Heart right ventricle (tissue), 16 donors: ENCODE results near the gene PDLIM7. TPM values are rescaled to one million over a fixed set of nuclear protein-coding genes. Genes with fewer than 3 reads are reported as not detected.
A peak's percentile ranks its signal among the peaks of the same experiment; 100 is the strongest.

Experiments
- ATAC-seq, 8 donors: fragments of 200-7000 bp; cut with Tn5 transposase; one replicate each; pipeline ENCODE4 v1.9.1; 2020; ENCODE audit warnings: mild to moderate bottlenecking in 8 of 8, moderate library complexity in 8 of 8, moderate number of reproducible peaks in 1 of 8
- DNase-seq, 2 donors: peaks; one replicate each; pipeline ENCODE4 v3.0.0-alpha.2; 2020
- H3K27ac ChIP-seq, 10 donors: fragments of 200-600 bp; sonication (generic) in 2 of 10; one replicate each; pipeline versions ENCODE4 v1.5.0 to v1.8.0; 2020 to 2022; ENCODE audit warnings: mild to moderate bottlenecking in 3 of 10
- H3K27me3 ChIP-seq, 7 donors: fragments of 200-600 bp; one replicate each; pipeline ENCODE4 v1.8.0; 2021 to 2022; ENCODE audit warnings: mild to moderate bottlenecking in 2 of 7
- H3K36me3 ChIP-seq, 9 donors: fragments of 200-600 bp; sonication (generic) in 1 of 9; one replicate each; pipeline versions ENCODE4 v1.5.0 to v1.8.0; 2020 to 2022; ENCODE audit warnings: mild to moderate bottlenecking in 2 of 9
- H3K4me1 ChIP-seq, 9 donors: fragments of 200-600 bp; sonication (generic) in 1 of 9; one replicate each; pipeline versions ENCODE4 v1.5.0 to v1.8.0; 2020 to 2022; ENCODE audit warnings: mild to moderate bottlenecking in 4 of 9
- H3K4me3 ChIP-seq, 10 donors: fragments of 200-600 bp; sonication (generic) in 2 of 10; one replicate each; pipeline versions ENCODE4 v1.5.0 to v1.8.0; 2020 to 2022; ENCODE audit warnings: mild to moderate bottlenecking in 7 of 10, moderate library complexity in 2 of 10
- H3K9me3 ChIP-seq, 11 donors: fragments of 200-600 bp in 10 of 11; sonication (generic) in 2 of 11; one replicate each; pipeline versions ENCODE4 v1.5.0 to v1.8.0; 2013 to 2022; ENCODE audit warnings: mild to moderate bottlenecking in 2 of 11, control low read depth in 1 of 11, moderate library complexity in 1 of 11
- CTCF ChIP-seq, 9 donors: fragments of 200-600 bp; sonication (generic) in 2 of 9; IDR thresholded peaks; one replicate each; pipeline versions ENCODE4 v1.5.0 to v1.8.0; 2021 to 2022; ENCODE audit warnings: antibody characterized with exemption in 9 of 9, mild to moderate bottlenecking in 5 of 9, moderate library complexity in 1 of 9
- WGBS, 2 donors: extraction: QIAGEN DNeasy Blood & Tissue Kit; methylation state at CpG; one replicate each; pipeline ENCODE4 v1.1.7; 2013; ENCODE audit warnings: inconsistent platforms in 1 of 2; 5-methylcytosine and 5-hydroxymethylcytosine counted together
- intact Hi-C, 10 donors: fragments of 100-400 bp; cut with DNase I; formaldehyde crosslinking; loops; one replicate each; pipeline versions ENCODE4 v1.11.1 to v1.14.2; 2022
- polyA plus RNA-seq, 2 donors: library from polyadenylated mRNA; stranded (reverse); fragments of 200-250 nt; gene quantifications; one replicate each; pipeline ENCODE4 v1.2.3, GENCODE V29; 2013
- total RNA-seq, 10 donors: library from RNA; stranded (reverse); fragmentation: NEBNext Ultra II Directional in 3 of 10; extraction: Animal tissue kit (Norgen Biotek cat#: 25700) in 3 of 10; gene quantifications; one replicate each; pipeline versions ENCODE4 v1.2.1 to v1.2.4, GENCODE V29; 2021 to 2023
- donor health status: Arrhythmogenic right ventricular cardiomyopathy.
- donor health status: ischemic (EF 13 %, LVEDD 7.1; RV severe dilation, severe dysfunction).
- donor health status: healthy with polysubstance abuse.
- donor health status: DM: no; HTN: yes; CAD: no.
- donor health status: DM: no; HTN: no; CAD: no.
- donor health status: ischemic (EF 25% LVEDD 6.9; RV normal size, moderate dysfunction).
- donor health status: ischemic (EF 25% LVEDD 5.7; RV mildly dilated, moderate dysfunction).
- donor health status: healthy.
- donor health status: DM: yes; HTN: yes; CAD: no.
- donor health status: Ischemic cardiomyopathy.
- donor health status: ischemic (EF 35%, LVEDD 5.7; RV mildly dilated, moderate dysfunction).
- donor health status: nonischemic (EF 11% LVEDD 7.7; RV severe dilation, severe dysfunction).
- donor health status: DM: yes; HTN: yes; CAD: no.
- donor health status: PGD.
- donor health status: ischemic (EF 29% LVEDD 5.4; RV normal size, mild dysfunction).
- donor health status: nonischemic (EF 23%, LVEDD 6.1; RV moderate dilation, normal function).

PDLIM7 gene
- total and polyA plus RNA-seq, 12 donors, result 32.5 to 131 (median 58.1) TPM

- Histone ChIP-seq H3K27ac (peak overlapping the region in 9 of 10 donors; percentile 29 to 98 (median 95)), H3K36me3 (peaks cover 0 to 53% (median 24%) of the 10 kb centered on the region in 9 donors), H3K4me1 (peaks cover 15 to 66% (median 52%) of the 10 kb centered on the region in 9 donors), H3K4me3 (peak overlapping the region in 8 of 10 donors; percentile 23 to 93 (median 86)), H3K9me3 (no peaks in the 10 kb centered on the region), H3K27me3 (no peaks in the 10 kb centered on the region)
- intact Hi-C loops, result loop anchor here in 3 of 10 donors (5.0 to 10.0 kb wide), 3 partner anchors 37 to 182 kb away; partner anchors contain the start of gene MXD3 (in 2 of the 3)
- peak in 7 of 9 donors; percentile 8 to 43 (median 31) for TF ChIP-seq CTCF (IDR thresholded peaks at IDR 0.05)
- DNase-seq (peak; percentile 65 to 66), ATAC-seq (peak in 6 of 8 donors; percentile 2 to 41 (median 18))
- 50 to 60% methylated on average over 11 of the region's 11 CpGs for WGBS, 2 donors
Measured at GRCh38 chr5:177494346-177495195, 2.8 kb downstream of the PDLIM7 start.

- Histone ChIP-seq H3K9me3 (no peaks in the 10 kb centered on the region), H3K4me3 (peak overlapping the region in 1 of 10 donors; percentile 91), H3K27me3 (no peaks in the 10 kb centered on the region), H3K4me1 (peaks cover 15 to 66% (median 52%) of the 10 kb centered on the region in 9 donors), H3K36me3 (peaks cover 0 to 60% (median 30%) of the 10 kb centered on the region in 9 donors), H3K27ac (peak overlapping the region in 8 of 10 donors; percentile 85 to 98 (median 96))
- TF ChIP-seq CTCF (IDR thresholded peaks at IDR 0.05), result no peak
- whole genome bisulfite sequencing, 2 donors, result 85 to 87% methylated on average over 5 of the region's 5 CpGs
- ATAC-seq, result no peak
- intact Hi-C loops, result loop anchor here in 1 of 10 donors (10.0 kb wide), 1 partner anchor 179 kb away; the partner anchor contains the start of gene MXD3
- DNase-seq, result no peak
Measured at GRCh38 chr5:177493795-177494345, 3.5 kb downstream of the PDLIM7 start.

GRCh38 chr5:177492841-177493240 is 4.6 kb downstream of the PDLIM7 start:
- Histone ChIP-seq H3K27me3 (no peaks in the 10 kb centered on the region), H3K4me1 (peaks cover 15 to 56% (median 45%) of the 10 kb centered on the region in 9 donors), H3K27ac (peak overlapping the region in 7 of 10 donors; percentile 1 to 97 (median 85)), H3K9me3 (no peaks in the 10 kb centered on the region), H3K4me3 (no peak overlapping the region), H3K36me3 (peaks cover 2 to 70% (median 41%) of the 10 kb centered on the region in 9 donors)
- TF ChIP-seq CTCF (IDR thresholded peaks at IDR 0.05), result no peak
- DNase-seq (no peak), ATAC-seq (no peak)
- 52 to 62% methylated on average over 7 of the region's 7 CpGs for WGBS, 2 donors
- intact Hi-C loops, result loop anchor here in 1 of 10 donors (10.0 kb wide), 1 partner anchor 178 kb away; the partner anchor contains the start of gene MXD3
